Neuronal stem cell (in vitro differentiated cells): ENCODE measurements around the gene RAF1.

Source experiments
- DNase-seq: peaks from one replicate; pipeline ENCODE4 v3.0.0-alpha.2; 2013; ENCODE audit warnings: low spot score
- H2AFZ ChIP-seq: one replicate; pipeline ENCODE4 v1.6.1; 2013; ENCODE audit warnings: mild to moderate bottlenecking, low read length, inconsistent platforms
- H2AK5ac ChIP-seq: 2 replicates; pipeline ENCODE4 v1.6.1; 2013; ENCODE audit warnings: low read depth, mild to moderate bottlenecking, inconsistent platforms, low read length, moderate library complexity, mixed read lengths
- H2BK120ac ChIP-seq: 2 replicates; pipeline ENCODE4 v1.6.1; 2013; ENCODE audit warnings: low read depth, mild to moderate bottlenecking, inconsistent platforms, low read length, moderate library complexity, mixed read lengths
- H2BK12ac ChIP-seq: one replicate; pipeline ENCODE4 v1.6.1; 2013; ENCODE audit warnings: low read length, inconsistent platforms
- H2BK15ac ChIP-seq: 2 replicates; pipeline ENCODE4 v1.6.1; 2013; ENCODE audit warnings: mild to moderate bottlenecking, low read length, inconsistent platforms, mixed read lengths
- H2BK5ac ChIP-seq: one replicate; pipeline ENCODE4 v1.6.1; 2013; ENCODE audit warnings: inconsistent platforms, mild to moderate bottlenecking, low read length, moderate library complexity
- H3K14ac ChIP-seq: one replicate; pipeline ENCODE4 v1.6.1; 2013; ENCODE audit warnings: low read length, inconsistent platforms
- H3K18ac ChIP-seq: 2 replicates; pipeline ENCODE4 v1.6.1; 2013; ENCODE audit warnings: low read length, inconsistent platforms
- H3K23ac ChIP-seq: 2 replicates; pipeline ENCODE4 v1.6.1; 2013; ENCODE audit warnings: low read depth, mild to moderate bottlenecking, mixed read lengths, low read length, inconsistent platforms; ENCODE audit not compliant: poor library complexity
- H3K27ac ChIP-seq: replicated peaks from 3 replicates; pipeline ENCODE4 v1.5.1; 2013; ENCODE audit warnings: low read length, inconsistent platforms
- H3K27me3 ChIP-seq, 3 experiments: 2 replicates each; pipeline ENCODE4 v1.6.1; 2013; ENCODE audit warnings: low read length in 3 of 3, mild to moderate bottlenecking in 2 of 3, inconsistent platforms in 1 of 3, low read depth in 1 of 3, mixed read lengths in 1 of 3, moderate library complexity in 1 of 3; ENCODE audit not compliant: control insufficient read depth in 3 of 3, insufficient read depth in 3 of 3
- H3K36me3 ChIP-seq, 2 donors: replicated peaks in 1 of 2; 2 replicates each; pipeline ENCODE4 v1.6.1; 2013; ENCODE audit warnings: low read length in 2 of 2; ENCODE audit not compliant: control insufficient read depth in 2 of 2, insufficient read depth in 2 of 2
- H3K4ac ChIP-seq: 2 replicates; pipeline ENCODE4 v1.6.1; 2013; ENCODE audit warnings: inconsistent platforms, mild to moderate bottlenecking, low read length, moderate library complexity
- H3K4me1 ChIP-seq, 2 donors: 1 replicate in 1 of 2; 2 replicates in 1 of 2; pipeline ENCODE4 v1.6.1; 2013; ENCODE audit warnings: low read length in 2 of 2, low read depth in 1 of 2; ENCODE audit not compliant: control insufficient read depth in 2 of 2, insufficient read depth in 1 of 2
- H3K4me2 ChIP-seq: one replicate; pipeline ENCODE4 v1.6.1; 2013; ENCODE audit warnings: mild to moderate bottlenecking, low read length, inconsistent platforms; ENCODE audit not compliant: insufficient read depth, poor library complexity, severe bottlenecking
- H3K4me3 ChIP-seq, 2 donors: 2 replicates each; pipeline ENCODE4 v1.5.1; 2013; ENCODE audit warnings: low read length in 2 of 2, mild to moderate bottlenecking in 2 of 2, inconsistent platforms in 1 of 2, moderate library complexity in 1 of 2
- H3K79me1 ChIP-seq: one replicate; pipeline ENCODE4 v1.6.1; 2013; ENCODE audit warnings: low read depth, mild to moderate bottlenecking, inconsistent platforms, low read length, moderate library complexity
- H3K9ac ChIP-seq: one replicate; pipeline ENCODE4 v1.6.1; 2013; ENCODE audit warnings: mild to moderate bottlenecking, low read depth, low read length, inconsistent platforms; ENCODE audit not compliant: poor library complexity
- H3K9me3 ChIP-seq, 2 donors: replicated peaks in 1 of 2; 2 replicates each; pipeline versions ENCODE3 to v1.6.1; 2013; ENCODE audit warnings: low read length in 2 of 2, mild to moderate bottlenecking in 2 of 2, inconsistent platforms in 1 of 2, low read depth in 1 of 2, mixed read lengths in 1 of 2, moderate library complexity in 1 of 2; ENCODE audit not compliant: control insufficient read depth in 2 of 2, insufficient read depth in 1 of 2
- H4K8ac ChIP-seq: one replicate; pipeline ENCODE4 v1.6.1; 2013; ENCODE audit warnings: low read depth, mild to moderate bottlenecking, inconsistent platforms, low read length, moderate library complexity
- H4K91ac ChIP-seq: one replicate; pipeline ENCODE4 v1.6.1; 2013; ENCODE audit warnings: low read length, low read depth, mild to moderate bottlenecking, inconsistent platforms; ENCODE audit not compliant: poor library complexity
- WGBS, 2 donors: extraction: QIAGEN DNeasy Blood & Tissue Kit; methylation state at CpG; one replicate each; pipeline ENCODE4 v1.1.7; 2013; ENCODE audit warnings: missing lambda C conversion rate in 2 of 2, mixed read lengths in 1 of 2; ENCODE audit not compliant: insufficient read length in 2 of 2, insufficient replicate concordance in 1 of 2; ENCODE audit errors: extremely low coverage in 2 of 2; 5-methylcytosine and 5-hydroxymethylcytosine counted together

RAF1 gene

DNA sequence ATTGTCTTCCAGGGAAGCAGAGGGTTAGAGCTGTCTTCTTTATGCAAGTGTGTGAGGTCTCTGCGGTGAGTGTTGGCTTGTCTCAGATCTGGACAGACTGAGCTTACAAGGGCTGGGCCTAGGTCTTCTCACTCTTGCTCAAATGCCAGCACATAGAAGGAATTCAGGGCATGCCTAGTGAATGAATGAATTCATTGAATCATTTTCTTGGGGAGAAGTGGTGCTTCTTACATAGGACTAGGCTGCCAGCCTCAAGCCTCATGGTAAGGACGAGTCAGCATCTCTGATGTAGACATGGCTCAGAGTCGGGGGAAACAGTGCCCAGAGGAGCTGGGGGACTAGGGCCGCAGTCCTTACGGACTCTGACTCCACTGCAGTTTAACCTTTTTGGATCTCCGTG is 89.8 kb downstream of the RAF1 start:
- H3K79me1 ChIP-seq = no peaks in the 10 kb centered on the region
- H3K14ac ChIP-seq = no peak overlapping the region
- H4K91ac ChIP-seq = no peak overlapping the region
- no peaks in the 10 kb centered on the region for H3K4me1 ChIP-seq
- H3K18ac ChIP-seq = no peak overlapping the region
- no CpG with 5 or more reads among the region's 6 CpGs for WGBS, 2 donors
- H2BK12ac ChIP-seq = no peak overlapping the region
- no peak overlapping the region for H3K4me3 ChIP-seq
- no peak overlapping the region for H3K23ac ChIP-seq
- no peaks in the 10 kb centered on the region for H3K9me3 ChIP-seq
- no peak overlapping the region for H3K4me2 ChIP-seq
- no peak overlapping the region for H2AK5ac ChIP-seq
- H2AFZ ChIP-seq = no peak overlapping the region
- no peak overlapping the region for H3K27ac ChIP-seq
- no peak overlapping the region for H2BK15ac ChIP-seq
- peaks cover 41 to 96% of the 10 kb centered on the region in 2 donors for H3K36me3 ChIP-seq
- H2BK120ac ChIP-seq = no peak overlapping the region
- H2BK5ac ChIP-seq = no peak overlapping the region
- DNase-seq = no peak
- no peak overlapping the region for H3K9ac ChIP-seq
- H4K8ac ChIP-seq = no peak overlapping the region
- no peak overlapping the region for H3K4ac ChIP-seq
- no peaks in the 10 kb centered on the region for H3K27me3 ChIP-seq

DNA sequence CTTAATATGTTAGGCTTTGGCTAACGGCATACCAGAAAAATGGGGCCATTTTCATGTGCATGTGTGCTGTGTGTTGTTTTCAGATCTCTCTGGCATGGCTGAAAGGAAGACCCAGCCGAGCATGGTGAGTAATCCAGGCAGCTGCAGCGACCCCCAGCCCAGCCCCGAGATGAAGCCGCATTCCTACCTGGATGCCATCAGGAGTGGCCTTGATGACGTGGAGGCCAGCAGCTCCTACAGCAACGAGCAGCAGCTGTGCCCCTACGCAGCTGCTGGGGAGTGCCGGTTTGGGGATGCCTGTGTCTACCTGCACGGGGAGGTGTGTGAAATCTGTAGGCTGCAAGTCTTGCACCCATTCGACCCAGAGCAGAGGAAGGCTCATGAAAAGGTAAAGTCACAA is 91.9 kb downstream of the RAF1 start:
- no peak overlapping the region for H2BK5ac ChIP-seq
- peaks cover 0 to 1% of the 10 kb centered on the region in 2 donors for H3K9me3 ChIP-seq
- H3K36me3 ChIP-seq = peaks cover 41 to 84% of the 10 kb centered on the region in 2 donors
- no peak overlapping the region for H4K91ac ChIP-seq
- H3K23ac ChIP-seq = no peak overlapping the region
- H3K18ac ChIP-seq = no peak overlapping the region
- no peak overlapping the region for H2AK5ac ChIP-seq
- H3K4me1 ChIP-seq = no peaks in the 10 kb centered on the region
- no peak overlapping the region for H3K4ac ChIP-seq
- no peak for DNase-seq
- no peak overlapping the region for H2BK15ac ChIP-seq
- H3K14ac ChIP-seq = peak overlapping the region; percentile 14
- H3K9ac ChIP-seq = no peak overlapping the region
- no peak overlapping the region for H3K27ac ChIP-seq
- H3K4me2 ChIP-seq = no peak overlapping the region
- no CpG with 5 or more reads among the region's 11 CpGs for WGBS, 2 donors
- H3K79me1 ChIP-seq = no peaks in the 10 kb centered on the region
- no peak overlapping the region for H2BK120ac ChIP-seq
- H3K4me3 ChIP-seq = peak overlapping the region in 1 of 2 donors; percentile 10
- H3K27me3 ChIP-seq = no peaks in the 10 kb centered on the region
- no peak overlapping the region for H2AFZ ChIP-seq
- no peak overlapping the region for H4K8ac ChIP-seq
- no peak overlapping the region for H2BK12ac ChIP-seq

DNA sequence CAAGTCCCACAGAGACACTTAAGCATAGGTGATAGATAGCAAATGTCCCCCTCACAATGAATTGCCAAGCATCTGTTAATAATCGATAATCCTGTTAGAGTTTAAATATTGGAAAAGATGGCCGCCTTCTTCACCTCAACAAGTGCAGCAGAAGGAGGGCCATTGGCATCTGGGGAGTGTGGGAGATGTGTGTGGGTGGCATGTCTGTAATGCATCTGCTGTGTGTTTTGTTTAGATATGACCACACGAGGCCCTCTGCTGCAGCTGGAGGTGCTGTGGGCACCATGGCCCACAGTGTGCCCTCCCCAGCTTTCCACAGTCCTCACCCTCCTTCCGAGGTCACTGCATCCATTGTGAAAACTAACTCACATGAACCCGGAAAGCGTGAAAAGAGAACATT is 94.1 kb downstream of the RAF1 start:
- H3K4me1 ChIP-seq = no peaks in the 10 kb centered on the region
- H2BK120ac ChIP-seq = no peak overlapping the region
- DNase-seq = no peak
- no peaks in the 10 kb centered on the region for H3K27me3 ChIP-seq
- H3K79me1 ChIP-seq = no peaks in the 10 kb centered on the region
- H2AK5ac ChIP-seq = no peak overlapping the region
- H2BK12ac ChIP-seq = no peak overlapping the region
- H3K4ac ChIP-seq = no peak overlapping the region
- no peak overlapping the region for H3K23ac ChIP-seq
- H4K8ac ChIP-seq = no peak overlapping the region
- H3K4me3 ChIP-seq = no peak overlapping the region
- WGBS, 2 donors = no CpG with 5 or more reads among the region's 6 CpGs
- H4K91ac ChIP-seq = no peak overlapping the region
- H3K9ac ChIP-seq = no peak overlapping the region
- no peak overlapping the region for H2BK5ac ChIP-seq
- H3K27ac ChIP-seq = no peak overlapping the region
- no peak overlapping the region for H3K14ac ChIP-seq
- H3K18ac ChIP-seq = no peak overlapping the region
- H3K36me3 ChIP-seq = peaks cover 31 to 62% of the 10 kb centered on the region in 2 donors
- no peak overlapping the region for H2BK15ac ChIP-seq
- H2AFZ ChIP-seq = no peak overlapping the region
- H3K4me2 ChIP-seq = no peak overlapping the region
- peaks cover 0 to 13% of the 10 kb centered on the region in 2 donors for H3K9me3 ChIP-seq

DNA sequence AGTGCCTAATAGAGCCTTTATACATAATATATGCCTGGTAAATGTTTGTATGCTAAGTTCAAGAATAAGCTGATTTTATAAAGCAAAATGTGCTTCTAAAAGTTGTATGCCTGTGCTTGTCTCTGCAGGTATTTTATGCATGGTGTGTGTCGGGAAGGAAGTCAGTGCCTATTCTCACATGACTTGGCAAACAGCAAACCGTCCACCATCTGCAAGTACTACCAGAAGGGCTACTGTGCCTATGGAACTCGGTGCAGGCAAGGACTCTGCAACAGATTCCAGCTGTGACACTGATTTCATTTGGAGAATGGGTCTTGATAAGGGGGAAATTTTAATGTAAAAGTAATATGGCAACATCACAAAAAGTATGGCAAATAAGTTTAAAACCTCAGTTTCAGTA is 95.2 kb downstream of the RAF1 start:
- Histone ChIP-seq H3K14ac (no peak overlapping the region), H2BK120ac (no peak overlapping the region), H2BK15ac (no peak overlapping the region), H3K23ac (no peak overlapping the region), H3K4me1 (no peaks in the 10 kb centered on the region), H2AFZ (no peak overlapping the region), H3K27ac (no peak overlapping the region), H4K8ac (no peak overlapping the region), H3K36me3 (peaks cover 21 to 52% of the 10 kb centered on the region in 2 donors), H3K27me3 (no peaks in the 10 kb centered on the region), H2AK5ac (no peak overlapping the region), H4K91ac (no peak overlapping the region), H2BK12ac (no peak overlapping the region), H3K9me3 (peaks cover 0 to 13% of the 10 kb centered on the region in 2 donors), H3K79me1 (peaks cover 1% of the 10 kb centered on the region), H2BK5ac (no peak overlapping the region), H3K9ac (no peak overlapping the region), H3K4me2 (no peak overlapping the region), H3K18ac (no peak overlapping the region), H3K4ac (no peak overlapping the region), H3K4me3 (no peak overlapping the region)
- no CpG with 5 or more reads among the region's 3 CpGs for WGBS, 2 donors
- no peak for DNase-seq
